ENCODE data around the gene AKAP13.

Gene AKAP13

GRCh38 chr15:85769182-85769900, 388.9 kb downstream of the AKAP13 start:
- DNase-seq (ENCODE audit: low read depth, low spot score), result no peak
- ChIA-PET CTCF (interaction anchor here (1.2 kb wide), 3 partner anchors 9 to 72 kb away, joined by 3 to 5 read pairs (median 5); no protein-coding TSS in a partner anchor), POLR2A (no interaction called here)
- no peak overlapping the region for H3K4me3 ChIP-seq (ENCODE audit: low read depth, low read length)
- TF ChIP-seq, protein P1, sequence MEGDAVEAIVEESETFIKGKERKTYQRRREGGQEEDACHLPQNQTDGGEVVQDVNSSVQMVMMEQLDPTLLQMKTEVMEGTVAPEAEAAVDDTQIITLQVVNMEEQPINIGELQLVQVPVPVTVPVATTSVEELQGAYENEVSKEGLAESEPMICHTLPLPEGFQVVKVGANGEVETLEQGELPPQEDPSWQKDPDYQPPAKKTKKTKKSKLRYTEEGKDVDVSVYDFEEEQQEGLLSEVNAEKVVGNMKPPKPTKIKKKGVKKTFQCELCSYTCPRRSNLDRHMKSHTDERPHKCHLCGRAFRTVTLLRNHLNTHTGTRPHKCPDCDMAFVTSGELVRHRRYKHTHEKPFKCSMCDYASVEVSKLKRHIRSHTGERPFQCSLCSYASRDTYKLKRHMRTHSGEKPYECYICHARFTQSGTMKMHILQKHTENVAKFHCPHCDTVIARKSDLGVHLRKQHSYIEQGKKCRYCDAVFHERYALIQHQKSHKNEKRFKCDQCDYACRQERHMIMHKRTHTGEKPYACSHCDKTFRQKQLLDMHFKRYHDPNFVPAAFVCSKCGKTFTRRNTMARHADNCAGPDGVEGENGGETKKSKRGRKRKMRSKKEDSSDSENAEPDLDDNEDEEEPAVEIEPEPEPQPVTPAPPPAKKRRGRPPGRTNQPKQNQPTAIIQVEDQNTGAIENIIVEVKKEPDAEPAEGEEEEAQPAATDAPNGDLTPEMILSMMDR (IDR thresholded peaks at IDR 0.05; ENCODE audit: insufficient read depth, low read length, missing control alignments), result no peak

- TF ChIP-seq, protein P1 (IDR thresholded peaks at IDR 0.05; ENCODE audit: insufficient read depth, low read length, missing control alignments), result no peak
- POLR2A ChIA-PET, result no interaction called here
- CTCF ChIA-PET, result interaction anchor here (1.2 kb wide), 2 partner anchors 8 to 61 kb away, joined by 5 read pairs; no protein-coding TSS in a partner anchor
Observed at GRCh38 chr15:85770096-85771041, 390.0 kb downstream of the AKAP13 start.

DNA sequence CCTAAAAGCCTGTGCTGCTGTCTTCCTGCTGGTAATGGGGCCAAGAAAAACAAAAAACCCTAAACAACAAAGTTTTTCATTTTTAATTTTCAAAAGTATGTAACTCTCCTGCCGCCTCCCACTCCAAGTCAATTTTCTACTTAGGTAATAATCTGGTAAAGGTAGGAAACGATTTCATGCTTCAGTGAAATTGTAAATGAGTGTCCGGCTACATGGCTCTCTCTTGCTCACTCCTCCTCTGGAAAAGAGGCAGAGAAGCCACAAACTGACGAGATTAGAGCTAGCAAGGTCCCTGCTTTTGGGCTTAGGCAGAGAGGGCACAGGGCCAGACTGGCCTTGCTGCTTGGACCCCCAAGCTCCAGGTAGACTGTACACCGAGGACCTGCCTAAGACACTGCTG, 390.9 kb downstream of the AKAP13 start:
- no peak overlapping the region for H3K4me3 ChIP-seq (ENCODE audit: low read depth, low read length)
- ChIA-PET CTCF (no interaction called here), POLR2A (no interaction called here)
- TF ChIP-seq, protein P1 (IDR thresholded peaks at IDR 0.05; ENCODE audit: insufficient read depth, low read length, missing control alignments), result no peak
- DNase-seq (ENCODE audit: low read depth, low spot score), result no peak

More at GRCh38 chr15:85770096-85771041, 390.0 kb downstream of the AKAP13 start:
- H3K4me3 ChIP-seq (ENCODE audit: low read depth, low read length), result no peak overlapping the region
- DNase-seq (ENCODE audit: low read depth, low spot score), result no peak

DNA sequence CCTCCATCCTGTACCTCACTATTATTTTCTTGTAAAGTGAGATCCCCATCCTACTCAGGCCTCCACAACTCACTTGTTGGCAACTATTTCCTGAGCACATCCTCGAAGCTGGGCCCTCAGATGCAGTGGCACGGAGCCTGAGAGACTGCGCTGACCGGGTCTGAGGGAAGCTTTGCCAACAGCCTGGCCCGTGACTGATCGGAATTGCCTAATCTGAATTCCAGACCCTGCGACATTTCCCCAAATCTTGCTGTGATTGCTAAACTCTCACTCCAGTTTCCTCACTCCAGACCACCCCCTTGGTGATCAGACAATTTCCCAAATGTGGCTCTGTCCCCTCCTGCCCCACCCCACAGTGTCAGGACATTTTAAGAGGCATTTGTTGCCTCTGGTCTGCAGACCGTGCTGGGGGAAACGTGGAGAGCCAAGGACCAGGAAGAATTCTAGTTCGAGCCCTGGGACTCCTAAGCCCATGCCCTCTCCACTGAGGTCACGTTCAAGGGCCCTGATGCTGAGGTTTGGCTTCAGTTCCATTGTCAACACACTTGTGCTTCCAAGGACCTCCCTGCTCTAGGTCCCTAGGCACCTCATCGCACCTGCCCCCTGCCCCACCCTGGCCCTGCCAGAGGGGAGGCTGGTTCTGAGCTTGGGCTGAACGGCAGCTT, 391.5 kb downstream of the AKAP13 start:
- TF ChIP-seq, protein P1 (IDR thresholded peaks at IDR 0.05; ENCODE audit: insufficient read depth, low read length, missing control alignments), result no peak
- ChIA-PET CTCF (no interaction called here), POLR2A (no interaction called here)
- H3K4me3 ChIP-seq (ENCODE audit: low read depth, low read length), result no peak overlapping the region
- no peak for DNase-seq (ENCODE audit: low read depth, low spot score)

DNA sequence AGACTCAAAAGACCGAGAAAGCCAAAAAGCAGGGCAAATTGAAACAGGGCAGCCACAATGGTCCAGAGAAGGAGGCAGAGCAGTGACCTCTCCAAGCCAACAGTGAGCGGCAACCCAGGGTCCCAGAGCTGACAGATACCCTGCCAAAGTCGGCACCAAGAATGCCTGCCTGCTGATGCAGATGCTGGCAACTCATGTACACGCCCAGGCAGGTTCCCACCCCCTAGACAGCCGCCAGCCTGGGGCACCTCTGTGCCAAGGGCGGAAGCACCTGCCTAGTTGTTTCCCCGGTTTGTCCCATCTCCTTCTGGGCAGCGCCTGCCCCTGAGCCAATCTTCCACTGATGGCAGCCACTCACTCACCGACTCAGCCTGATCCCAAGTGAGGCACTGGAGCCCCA, 392.3 kb downstream of the AKAP13 start:
- DNase-seq (ENCODE audit: low read depth, low spot score), result no peak
- ChIA-PET POLR2A (no interaction called here), CTCF (no interaction called here)

More for the DNA sequence above, 392.3 kb downstream of the AKAP13 start:
- no peak overlapping the region for H3K4me3 ChIP-seq (ENCODE audit: low read depth, low read length)
- TF ChIP-seq, protein P1 (IDR thresholded peaks at IDR 0.05; ENCODE audit: insufficient read depth, low read length, missing control alignments), result no peak
